SK-N-SH (cell line): ENCODE results near the gene PTGER1. TPM values are rescaled to one million over a fixed set of nuclear protein-coding genes. Genes with fewer than 3 reads are reported as not detected.

Source experiments
- CTCF ChIA-PET: fragments of 300-600, 350-600 bp; formaldehyde crosslinking; extraction: SDS; loops from one replicate; lab custom pipeline; 2021; lab: Yijun Ruan, JAX
- POLR2A ChIA-PET: fragments of 350-600 bp; sonication (Branson Sonifier 250); formaldehyde crosslinking; extraction: SDS; loops from one replicate; lab custom pipeline; 2020; ENCODE audit warnings: antibody characterized with exemption, inconsistent platforms; lab: Yijun Ruan, JAX
- DNase-seq: peaks from one replicate; pipeline ENCODE4 v3.0.0; 2012
- H2AFZ ChIP-seq: fragments of 200-600 bp; sonication (generic); 2 replicates; pipeline ENCODE4 v1.8.1; 2016; ENCODE audit warnings: antibody characterized with exemption, mild to moderate bottlenecking, low read depth
- H3F3A ChIP-seq: fragments of 200-600 bp; sonication (generic); replicated peaks from 2 replicates; pipeline ENCODE3; 2016; ENCODE audit warnings: antibody characterized with exemption, mild to moderate bottlenecking; ENCODE audit not compliant: insufficient read depth
- H3K27ac ChIP-seq, 2 experiments: fragments of 200-500 bp in 1 of 2; fragments of 200-600 bp in 1 of 2; sonication (Bioruptor generic) in 1 of 2; sonication (generic), shearing (Covaris generic) in 1 of 2; 2 replicates each; pipeline versions ENCODE4 v1.5.1 to v1.6.1; 2014 to 2016; ENCODE audit warnings: low read depth in 2 of 2, inconsistent platforms in 1 of 2, low read length in 1 of 2, mild to moderate bottlenecking in 1 of 2, mixed read lengths in 1 of 2
- H3K27me3 ChIP-seq: fragments of 200-600 bp; sonication (generic), shearing (Covaris generic); 2 replicates; pipeline ENCODE4 v1.6.1; 2016; ENCODE audit warnings: mixed run types; ENCODE audit not compliant: insufficient read depth
- H3K36me3 ChIP-seq, 2 experiments: fragments of 200-500 bp in 1 of 2; fragments of 200-600 bp in 1 of 2; sonication (Bioruptor generic) in 1 of 2; sonication (generic) in 1 of 2; replicated peaks in 1 of 2; 2 replicates each; pipeline versions ENCODE3 to v1.5.1; 2014 to 2016; ENCODE audit warnings: low read length in 1 of 2, mild to moderate bottlenecking in 1 of 2; ENCODE audit not compliant: insufficient read depth in 2 of 2, control insufficient read depth in 1 of 2
- H3K4me1 ChIP-seq, 2 experiments: fragments of 200-500 bp in 1 of 2; fragments of 200-600 bp in 1 of 2; sonication (Bioruptor generic) in 1 of 2; sonication (generic), shearing (Covaris generic) in 1 of 2; 2 replicates each; pipeline versions ENCODE4 v1.5.1 to v1.6.1; 2014 to 2016; ENCODE audit warnings: low read depth in 1 of 2, low read length in 1 of 2, mixed run types in 1 of 2; ENCODE audit not compliant: insufficient read depth in 2 of 2, control insufficient read depth in 1 of 2
- H3K4me2 ChIP-seq: fragments of 200-600 bp; sonication (generic), shearing (Covaris generic); 2 replicates; pipeline ENCODE4 v1.6.1; 2017; ENCODE audit warnings: mixed run types
- H3K4me3 ChIP-seq, 2 experiments: fragments of 200-500 bp in 1 of 2; fragments of 200-600 bp in 1 of 2; sonication (Bioruptor generic) in 1 of 2; sonication (generic), shearing (Covaris generic) in 1 of 2; 2 replicates each; pipeline versions ENCODE4 v1.5.1 to v1.8.1; 2014 to 2016; ENCODE audit warnings: low read depth in 2 of 2, inconsistent platforms in 1 of 2, low read length in 1 of 2, mild to moderate bottlenecking in 1 of 2, mixed read lengths in 1 of 2, moderate library complexity in 1 of 2
- H3K79me2 ChIP-seq: fragments of 200-600 bp; sonication (generic); 2 replicates; pipeline ENCODE4 v1.8.1; 2017; ENCODE audit warnings: mild to moderate bottlenecking; ENCODE audit not compliant: insufficient read depth
- H3K9ac ChIP-seq: fragments of 200-600 bp; sonication (generic); 2 replicates; pipeline ENCODE4 v1.6.1; 2017; ENCODE audit warnings: mixed run types
- H3K9me2 ChIP-seq: fragments of 200-600 bp; sonication (generic); 2 replicates; pipeline ENCODE4 v1.6.1; 2017; ENCODE audit warnings: mixed run types
- H3K9me3 ChIP-seq: fragments of 200-600 bp; sonication (generic); 2 replicates; pipeline ENCODE4 v1.6.1; 2017; ENCODE audit warnings: mixed run types, mild to moderate bottlenecking, moderate library complexity
- H4K20me1 ChIP-seq: fragments of 200-600 bp; sonication (generic); 2 replicates; pipeline ENCODE4 v1.6.1; 2017; ENCODE audit warnings: mild to moderate bottlenecking, mixed run types; ENCODE audit not compliant: insufficient read depth
- CTCF ChIP-seq: fragments of 200-600 bp; sonication (generic); IDR thresholded peaks from 2 replicates; pipeline ENCODE4 v1.6.1; 2017; ENCODE audit warnings: antibody characterized with exemption, mild to moderate bottlenecking, moderate library complexity
- ELF1 ChIP-seq: IDR thresholded peaks from 2 replicates; pipeline ENCODE4 v1.4.0; 2012
- EP300 ChIP-seq, 2 experiments: IDR thresholded peaks; 2 replicates each; pipeline versions ENCODE4 v1.4.0 to v1.6.1; 2012; ENCODE audit warnings: borderline replicate concordance in 1 of 2, low read depth in 1 of 2, low read length in 1 of 2
- EZH2phosphoT487 ChIP-seq: fragments of 200-600 bp; sonication (generic); IDR thresholded peaks from 2 replicates; pipeline ENCODE4 v1.6.1; 2017; ENCODE audit warnings: low read depth, mixed run types, mild to moderate bottlenecking, antibody characterized with exemption, moderate library complexity, borderline replicate concordance
- FOXM1 ChIP-seq: IDR thresholded peaks from 2 replicates; pipeline ENCODE4 v1.4.0; 2012; ENCODE audit warnings: low read depth, mild to moderate bottlenecking
- GABPA ChIP-seq: IDR thresholded peaks from 2 replicates; pipeline ENCODE4 v1.4.0; 2012; ENCODE audit warnings: low read depth, mild to moderate bottlenecking
- GATA2 ChIP-seq: sonication (generic); formaldehyde crosslinking; IDR thresholded peaks from 2 replicates; pipeline ENCODE4 v1.5.0; 2020; ENCODE audit warnings: mild to moderate bottlenecking, missing genetic modification reagents
- IRF3 ChIP-seq: fragments of 150-350 bp; IDR thresholded peaks from 2 replicates; pipeline ENCODE4 v1.6.1; 2016; ENCODE audit warnings: mild to moderate bottlenecking, low read depth, low read length
- JUND ChIP-seq: IDR thresholded peaks from 2 replicates; pipeline ENCODE4 v1.4.0; 2012
- MAX ChIP-seq: IDR thresholded peaks from 2 replicates; pipeline ENCODE4 v1.4.0; 2012; ENCODE audit warnings: low read depth
- POLR2AphosphoS5 ChIP-seq: IDR thresholded peaks from 2 replicates; pipeline ENCODE4 v1.6.1; 2012; ENCODE audit warnings: low read depth, low read length
- RCOR1 ChIP-seq: fragments of 150-350 bp; IDR thresholded peaks from 2 replicates; pipeline ENCODE4 v1.6.1; 2017; ENCODE audit warnings: antibody characterized with exemption, low read length
- RXRA ChIP-seq: IDR thresholded peaks from 2 replicates; pipeline ENCODE4 v1.4.0; 2012; ENCODE audit warnings: low read depth, mild to moderate bottlenecking, borderline replicate concordance
- SMC3 ChIP-seq: IDR thresholded peaks from 2 replicates; pipeline ENCODE4 v1.6.1; 2012; ENCODE audit warnings: low read depth, low read length, improper control_type of control experiment
- TAF1 ChIP-seq: IDR thresholded peaks from 2 replicates; pipeline ENCODE4 v1.6.1; 2012; ENCODE audit warnings: low read depth, mild to moderate bottlenecking, low read length, moderate library complexity, borderline replicate concordance
- TCF12 ChIP-seq: IDR thresholded peaks from 2 replicates; pipeline ENCODE4 v1.4.0; 2012
- USF1 ChIP-seq: IDR thresholded peaks from 2 replicates; pipeline ENCODE4 v1.4.0; 2012; ENCODE audit warnings: low read depth, borderline replicate concordance
- YY1 ChIP-seq: IDR thresholded peaks from 2 replicates; pipeline ENCODE4 v1.4.0; 2012; ENCODE audit warnings: low read depth, mild to moderate bottlenecking
- WGBS: methylation state at CpG from one replicate; pipeline ENCODE4 v1.1.6; 2017; ENCODE audit warnings: low lambda C conversion rate; 5-methylcytosine and 5-hydroxymethylcytosine counted together
- polyA plus RNA-seq, 3 experiments: library from polyadenylated mRNA; depleted of rRNA; stranded (reverse); fragments of >200 nt; gene quantifications; 2 replicates each; pipeline ENCODE4 v1.2.3, GENCODE V29; 2012

PTGER1 gene
- polyA plus RNA-seq, 1 of the 3 experiments (the other 2 are of a cell fraction) = 6.0 TPM

GRCh38 chr19:14433554-14434501 lies 41.3 kb downstream of the PTGER1 start (continued):
- TF ChIP-seq CTCF = peak; percentile 13

GRCh38 chr19:14432791-14433553 lies 42.2 kb downstream of the PTGER1 start, which contains the start of gene PKN1:
TSS of gene PKN1 (plus strand) at chr19:14433306. CDS start at chr19:14433522, 216 bp downstream.
- no peaks in the 10 kb centered on the region for H3K27me3 ChIP-seq
- peak within 1 kb of the TSS; percentile 64 to 74 for H3K4me3 ChIP-seq
- H2AFZ ChIP-seq = peak within 1 kb of the TSS; percentile 94
- H3F3A ChIP-seq = peaks cover 13% of the 10 kb centered on the region
- TF ChIP-seq JUND (no peak), FOXM1 (no peak), MAX (peak; percentile 9; the same call in 1 of the 2 replicates), RXRA (no peak), YY1 (no peak), SMC3 (no peak), USF1 (peak; percentile 83), ELF1 (no peak), IRF3 (no peak), RCOR1 (no peak), EP300 (IDR thresholded peaks at IDR 0.05; ENCODE audit: borderline replicate concordance in 1 of 2, low read depth in 1 of 2, low read length in 1 of 2) (no peak), TAF1 (0 out of 2 replicates have a peak, but pooled peaks have one; percentile 14), CTCF (no peak), EZH2phosphoT487 (no peak), TCF12 (no peak), GATA2 (CRISPR knock-in tag) (no peak), POLR2AphosphoS5 (peak; percentile 77), GABPA (no peak)
- TF ChIP-seq, all 33 proteins: peak for 4
- Histone ChIP-seq H3K9me3 (no peaks in the 10 kb centered on the region), H3K4me1 (peaks cover 6 to 15% of the 10 kb centered on the region in 2 experiments; a peak in 3 of 4 replicates), H3K36me3 (no peaks in the 10 kb centered on the region), H3K79me2 (peaks cover 56% of the 10 kb centered on the region), H4K20me1 (peaks cover 16% of the 10 kb centered on the region; the same call in 1 of the 2 replicates), H3K27ac (peak within 1 kb of the TSS; percentile 69 to 88), H3K4me2 (peak within 1 kb of the TSS; percentile 100), H3K9me2 (no peaks in the 10 kb centered on the region), H3K9ac (peak within 1 kb of the TSS; percentile 82)
- 42% methylated on average over 8 of the region's 85 CpGs for WGBS
- ChIA-PET POLR2A (interaction anchor here (1.1 kb wide), 1 partner anchor 13 kb away, joined by 5 read pairs; no protein-coding TSS in a partner anchor), CTCF (interaction anchor here (0.6 to 1.0 kb wide), 5 partner anchors 10 to 296 kb away, joined by 3 read pairs; partner anchors contain the start of gene ASF1B)
- peak; percentile 95 for DNase-seq
